ENCODE measurements around the gene HSPA5.

HSPA5 gene

GRCh38 chr9:125200216-125201047 lies 40.7 kb downstream of the HSPA5 start, which contains the start of gene RABEPK (continued):
- TF ChIP-seq ZNF121 (tag by site-specific recombination; IDR thresholded peaks at IDR 0.05), result no peak
- TF ChIP-seq ZNF514 (tag by site-specific recombination; IDR thresholded peaks at IDR 0.05), result no peak
- TF ChIP-seq ZNF184 (tag by site-specific recombination; IDR thresholded peaks at IDR 0.05), result no peak
- no peak for TF ChIP-seq INSM2 (tag by site-specific recombination; IDR thresholded peaks at IDR 0.05)
- no peak for TF ChIP-seq ZNF155 (tag by site-specific recombination; IDR thresholded peaks at IDR 0.05)
- TF ChIP-seq ZNF654 (tag by site-specific recombination; IDR thresholded peaks at IDR 0.05; ENCODE audit: low read depth), result no peak
- TF ChIP-seq ZSCAN16 (tag by site-specific recombination; IDR thresholded peaks at IDR 0.05), result no peak
- no peak for TF ChIP-seq ZNF791 (tag by site-specific recombination; IDR thresholded peaks at IDR 0.05)
- TF ChIP-seq ZBTB6 (tag by site-specific recombination; IDR thresholded peaks at IDR 0.05), result no peak
- no peak for TF ChIP-seq HOXC10 (CRISPR knock-in tag; IDR thresholded peaks at IDR 0.05)
- TF ChIP-seq ZEB2 (tag by site-specific recombination; IDR thresholded peaks at IDR 0.05), result peak; percentile 79; the same call in 1 of the 2 replicates
- TF ChIP-seq YY1 (tag by site-specific recombination; IDR thresholded peaks at IDR 0.05), result no peak
- TF ChIP-seq ZNF350 (tag by site-specific recombination; IDR thresholded peaks at IDR 0.05), result no peak
- no peak for TF ChIP-seq ZNF664 (tag by site-specific recombination; IDR thresholded peaks at IDR 0.05)
- no peak for TF ChIP-seq AEBP2 (tag by site-specific recombination; IDR thresholded peaks at IDR 0.05; ENCODE audit: borderline replicate concordance)
- no peak for TF ChIP-seq ZSCAN5A (tag by site-specific recombination; IDR thresholded peaks at IDR 0.05)
- TF ChIP-seq ZNF501 (tag by site-specific recombination; IDR thresholded peaks at IDR 0.05), result peak; percentile 70; the same call in 1 of the 2 replicates
- TF ChIP-seq SALL2 (tag by site-specific recombination; IDR thresholded peaks at IDR 0.05; ENCODE audit: borderline replicate concordance), result no peak
- TF ChIP-seq PATZ1 (tag by site-specific recombination; IDR thresholded peaks at IDR 0.05), result peak; percentile 64; the same call in 1 of the 2 replicates
- TF ChIP-seq ZNF776 (tag by site-specific recombination; IDR thresholded peaks at IDR 0.05; ENCODE audit: borderline replicate concordance), result no peak
- 0 out of 2 replicates have a peak, but pooled peaks have one; percentile 16 for TF ChIP-seq ZNF561 (tag by site-specific recombination; IDR thresholded peaks at IDR 0.05; ENCODE audit: borderline replicate concordance)
- no peak for TF ChIP-seq ZNF132 (tag by site-specific recombination; IDR thresholded peaks at IDR 0.05; ENCODE audit: borderline replicate concordance)
- TF ChIP-seq ZNF513 (tag by site-specific recombination; IDR thresholded peaks at IDR 0.05), result no peak
- no peak for TF ChIP-seq TCF7L2 (IDR thresholded peaks at IDR 0.05; ENCODE audit: borderline replicate concordance, low read depth, low read length)
- TF ChIP-seq ELK4 (IDR thresholded peaks at IDR 0.05; ENCODE audit: borderline replicate concordance, low read depth, low read length), result no peak
- peak; percentile 77 for TF ChIP-seq ZBTB8A (tag by site-specific recombination; IDR thresholded peaks at IDR 0.05)
- no peak for TF ChIP-seq ZNF302 (tag by site-specific recombination; IDR thresholded peaks at IDR 0.05; ENCODE audit: low read depth)

Measured in HEK293 (cell line).